ENCODE measurements around the gene KIAA1328.

- no peak for TF ChIP-seq CTCF (IDR thresholded peaks at IDR 0.05)
- TF ChIP-seq POLR2A (IDR thresholded peaks at IDR 0.05), result no peak
Observed at GRCh38 chr18:37253394-37254235, 424.7 kb downstream of the KIAA1328 start.

Measured in heart left ventricle (tissue), 13 donors.